WI38 (cell line): ENCODE data around the gene TMEM63B.
A peak's percentile ranks its signal among the peaks of the same experiment; 100 is the strongest.

Source experiments
- H3K4me3 ChIP-seq: 2 replicates; pipeline ENCODE4 v1.5.1; 2011; ENCODE audit warnings: low read depth, mild to moderate bottlenecking, control low read depth, low read length
- CTCF ChIP-seq: IDR thresholded peaks from 2 replicates; pipeline ENCODE4 v1.5.1; 2012; ENCODE audit warnings: low read depth, mild to moderate bottlenecking, control low read depth, low read length

Gene TMEM63B

GRCh38 chr6:44127186-44128019, at the start of gene TMEM63B, which contains the start of gene MRPL14:
TSS of gene TMEM63B (plus strand) at chr6:44127554. CDS start at chr6:44134585, 7,031 bp downstream.
TSS of gene MRPL14 (minus strand) at chr6:44127452. CDS start at chr6:44116611, 10,841 bp downstream.
- TF ChIP-seq CTCF = no peak

GRCh38 chr6:44078219-44078826, 49.0 kb upstream of the TMEM63B start:
- H3K4me3 ChIP-seq = no peak overlapping the region
- TF ChIP-seq CTCF = no peak

More at GRCh38 chr6:44127186-44128019, at the start of gene TMEM63B, which contains the start of gene MRPL14:
- H3K4me3 ChIP-seq = peak within 1 kb of the TSS; percentile 85

- no peak overlapping the region for H3K4me3 ChIP-seq
- TF ChIP-seq CTCF = peak; percentile 82
Observed at GRCh38 chr6:44078827-44079671, 48.3 kb upstream of the TMEM63B start.

GRCh38 chr6:44079672-44080071, 47.7 kb upstream of the TMEM63B start:
- no peak for TF ChIP-seq CTCF
- H3K4me3 ChIP-seq = no peak overlapping the region

GRCh38 chr6:44080561-44081521, 46.5 kb upstream of the TMEM63B start:
- H3K4me3 ChIP-seq = no peak overlapping the region
- no peak for TF ChIP-seq CTCF

GRCh38 chr6:44081753-44082152, 45.6 kb upstream of the TMEM63B start:
- TF ChIP-seq CTCF = no peak
- no peak overlapping the region for H3K4me3 ChIP-seq
